DOHH2 (cell line): Measurements from ENCODE around the gene PER1.

Experiments used
- H3F3A ChIP-seq: fragments of 200-600 bp; sonication (generic), shearing (Covaris generic); 2 replicates; pipeline ENCODE4 v1.6.0; 2016; ENCODE audit warnings: antibody characterized with exemption, mild to moderate bottlenecking; ENCODE audit not compliant: control insufficient read depth, insufficient read depth
- H3K27ac ChIP-seq: fragments of 200-600 bp; sonication (generic); 2 replicates; pipeline ENCODE4 v1.5.1; 2014; ENCODE audit warnings: low read depth, mild to moderate bottlenecking, low read length, moderate library complexity
- H3K27me3 ChIP-seq: fragments of 200-600 bp; sonication (generic); 2 replicates; pipeline ENCODE4 v1.6.1; 2014; ENCODE audit warnings: mild to moderate bottlenecking, low read length, mixed read lengths; ENCODE audit not compliant: control insufficient read depth
- H3K36me3 ChIP-seq: fragments of 200-600 bp; sonication (generic); 2 replicates; pipeline ENCODE4 v1.6.1; 2014; ENCODE audit warnings: mild to moderate bottlenecking, low read length, moderate library complexity, mixed read lengths; ENCODE audit not compliant: control insufficient read depth
- H3K4me1 ChIP-seq: fragments of 200-600 bp; sonication (generic); 2 replicates; pipeline ENCODE4 v1.6.1; 2014; ENCODE audit warnings: mild to moderate bottlenecking, low read length, mixed read lengths; ENCODE audit not compliant: control insufficient read depth
- H3K4me2 ChIP-seq: fragments of 200-600 bp; sonication (generic); 2 replicates; pipeline ENCODE4 v1.6.0; 2014; ENCODE audit warnings: mild to moderate bottlenecking, low read length, moderate library complexity
- H3K4me3 ChIP-seq: fragments of 200-600 bp; sonication (generic); 2 replicates; pipeline ENCODE4 v1.5.1; 2014; ENCODE audit warnings: mild to moderate bottlenecking, low read length, mixed read lengths
- H3K79me2 ChIP-seq: fragments of 200-600 bp; sonication (generic); 2 replicates; pipeline ENCODE4 v1.6.1; 2014; ENCODE audit warnings: mild to moderate bottlenecking, low read length, mixed read lengths; ENCODE audit not compliant: control insufficient read depth
- H3K9me2 ChIP-seq: fragments of 200-600 bp; sonication (generic); replicated peaks from 2 replicates; pipeline ENCODE4 v1.6.1; 2014; ENCODE audit warnings: mild to moderate bottlenecking, low read length, mixed read lengths; ENCODE audit not compliant: control insufficient read depth
- H3K9me3 ChIP-seq: fragments of 200-600 bp; sonication (generic); 2 replicates; pipeline ENCODE4 v1.6.1; 2014; ENCODE audit warnings: antibody characterized with exemption, low read length, mixed read lengths; ENCODE audit not compliant: control insufficient read depth, insufficient read depth
- H4K20me1 ChIP-seq: fragments of 200-600 bp; sonication (generic); 2 replicates; pipeline ENCODE4 v1.6.0; 2014; ENCODE audit warnings: low read depth, mild to moderate bottlenecking, antibody characterized with exemption, low read length, moderate library complexity; ENCODE audit not compliant: control insufficient read depth, insufficient read depth
- EZH2phosphoT487 ChIP-seq: fragments of 200-600 bp; sonication (generic); IDR thresholded peaks from 2 replicates; pipeline ENCODE4 v1.6.1; 2017; ENCODE audit warnings: borderline replicate concordance, mild to moderate bottlenecking, antibody characterized with exemption, low read length, moderate library complexity, mixed read lengths
- TF ChIP-seq, protein P1 (sequence below): fragments of 200-600 bp; sonication (generic); IDR thresholded peaks from one replicate; pipeline ENCODE4 v1.5.1; 2014; ENCODE audit warnings: antibody characterized with exemption, mild to moderate bottlenecking, low read depth, low read length; ENCODE audit not compliant: poor library complexity, severe bottlenecking

Gene PER1

DNA sequence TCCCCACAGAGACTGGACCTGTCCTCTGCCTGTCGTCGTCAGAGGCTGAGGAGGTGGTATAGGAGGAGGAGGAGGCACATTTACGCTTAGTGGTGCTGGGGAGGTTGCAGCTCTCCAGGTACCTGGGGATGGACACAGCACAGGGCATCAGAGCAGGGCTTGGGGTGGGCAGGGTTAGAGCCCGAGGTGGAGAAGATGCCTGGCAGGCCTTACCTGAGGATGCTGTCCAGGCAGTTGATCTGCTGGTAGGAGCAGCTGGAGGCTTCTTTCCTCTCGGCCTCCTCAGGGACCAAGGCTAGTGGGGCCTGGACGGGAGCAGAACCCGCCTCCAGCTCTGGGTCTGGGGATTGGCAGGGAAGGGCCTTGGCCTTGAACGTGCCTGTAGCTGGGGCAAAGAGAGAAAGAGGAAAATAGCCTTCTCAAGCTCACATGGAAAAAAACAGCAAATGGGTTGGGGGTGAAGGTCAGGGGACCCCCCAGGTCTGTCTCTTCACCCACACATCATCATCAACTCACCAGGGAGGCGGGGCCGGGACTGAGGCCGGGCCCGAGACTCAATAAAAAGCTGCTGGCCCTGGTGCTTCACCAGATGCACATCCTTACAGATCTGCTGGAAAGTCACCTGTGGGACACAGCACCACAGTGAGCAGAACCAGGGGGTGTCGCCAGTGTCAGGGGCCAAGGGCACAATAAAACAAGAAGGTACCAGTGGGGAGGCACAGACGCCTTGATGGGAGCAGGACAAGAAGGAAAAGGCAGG is 5.6 kb downstream of the PER1 start:
- Histone ChIP-seq H3K27ac (no peak overlapping the region), H3K9me2 (no peaks in the 10 kb centered on the region), H3K4me2 (no peak overlapping the region), H3F3A (no peaks in the 10 kb centered on the region), H3K9me3 (no peaks in the 10 kb centered on the region), H3K79me2 (peaks cover 16% of the 10 kb centered on the region), H3K4me3 (no peak overlapping the region), H4K20me1 (no peaks in the 10 kb centered on the region), H3K4me1 (peaks cover 13% of the 10 kb centered on the region), H3K36me3 (peaks cover 66% of the 10 kb centered on the region), H3K27me3 (no peaks in the 10 kb centered on the region)
- TF ChIP-seq, protein P1, sequence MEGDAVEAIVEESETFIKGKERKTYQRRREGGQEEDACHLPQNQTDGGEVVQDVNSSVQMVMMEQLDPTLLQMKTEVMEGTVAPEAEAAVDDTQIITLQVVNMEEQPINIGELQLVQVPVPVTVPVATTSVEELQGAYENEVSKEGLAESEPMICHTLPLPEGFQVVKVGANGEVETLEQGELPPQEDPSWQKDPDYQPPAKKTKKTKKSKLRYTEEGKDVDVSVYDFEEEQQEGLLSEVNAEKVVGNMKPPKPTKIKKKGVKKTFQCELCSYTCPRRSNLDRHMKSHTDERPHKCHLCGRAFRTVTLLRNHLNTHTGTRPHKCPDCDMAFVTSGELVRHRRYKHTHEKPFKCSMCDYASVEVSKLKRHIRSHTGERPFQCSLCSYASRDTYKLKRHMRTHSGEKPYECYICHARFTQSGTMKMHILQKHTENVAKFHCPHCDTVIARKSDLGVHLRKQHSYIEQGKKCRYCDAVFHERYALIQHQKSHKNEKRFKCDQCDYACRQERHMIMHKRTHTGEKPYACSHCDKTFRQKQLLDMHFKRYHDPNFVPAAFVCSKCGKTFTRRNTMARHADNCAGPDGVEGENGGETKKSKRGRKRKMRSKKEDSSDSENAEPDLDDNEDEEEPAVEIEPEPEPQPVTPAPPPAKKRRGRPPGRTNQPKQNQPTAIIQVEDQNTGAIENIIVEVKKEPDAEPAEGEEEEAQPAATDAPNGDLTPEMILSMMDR = no peak
- TF ChIP-seq EZH2phosphoT487 = no peak

DNA sequence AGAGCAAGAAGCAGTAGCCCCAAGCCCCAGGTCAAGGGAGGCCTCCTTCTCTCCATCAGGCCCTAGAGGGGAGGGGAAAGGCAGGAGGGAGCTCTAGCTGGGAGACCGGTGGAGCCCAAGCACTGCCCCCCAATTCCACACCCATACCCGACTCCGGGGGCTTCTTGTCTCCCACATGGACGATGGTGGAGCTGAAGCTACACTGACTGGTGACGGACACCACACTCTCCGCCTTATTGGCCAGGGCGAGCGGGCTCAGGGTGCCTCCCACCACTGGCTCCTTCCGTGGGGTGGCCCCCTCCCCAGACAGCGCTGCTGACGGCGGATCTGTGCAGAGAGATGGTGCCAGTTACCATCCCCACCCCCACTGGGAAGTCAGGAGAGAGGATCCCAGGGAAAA is 6.4 kb downstream of the PER1 start:
- Histone ChIP-seq H3K36me3 (peaks cover 72% of the 10 kb centered on the region), H3K9me2 (no peaks in the 10 kb centered on the region), H3K4me2 (no peak overlapping the region), H3K9me3 (no peaks in the 10 kb centered on the region), H4K20me1 (no peaks in the 10 kb centered on the region), H3K27ac (no peak overlapping the region), H3F3A (no peaks in the 10 kb centered on the region), H3K4me1 (peaks cover 7% of the 10 kb centered on the region), H3K79me2 (peaks cover 10% of the 10 kb centered on the region), H3K4me3 (no peak overlapping the region), H3K27me3 (no peaks in the 10 kb centered on the region)
- TF ChIP-seq, protein P1 = no peak
- no peak for TF ChIP-seq EZH2phosphoT487

DNA sequence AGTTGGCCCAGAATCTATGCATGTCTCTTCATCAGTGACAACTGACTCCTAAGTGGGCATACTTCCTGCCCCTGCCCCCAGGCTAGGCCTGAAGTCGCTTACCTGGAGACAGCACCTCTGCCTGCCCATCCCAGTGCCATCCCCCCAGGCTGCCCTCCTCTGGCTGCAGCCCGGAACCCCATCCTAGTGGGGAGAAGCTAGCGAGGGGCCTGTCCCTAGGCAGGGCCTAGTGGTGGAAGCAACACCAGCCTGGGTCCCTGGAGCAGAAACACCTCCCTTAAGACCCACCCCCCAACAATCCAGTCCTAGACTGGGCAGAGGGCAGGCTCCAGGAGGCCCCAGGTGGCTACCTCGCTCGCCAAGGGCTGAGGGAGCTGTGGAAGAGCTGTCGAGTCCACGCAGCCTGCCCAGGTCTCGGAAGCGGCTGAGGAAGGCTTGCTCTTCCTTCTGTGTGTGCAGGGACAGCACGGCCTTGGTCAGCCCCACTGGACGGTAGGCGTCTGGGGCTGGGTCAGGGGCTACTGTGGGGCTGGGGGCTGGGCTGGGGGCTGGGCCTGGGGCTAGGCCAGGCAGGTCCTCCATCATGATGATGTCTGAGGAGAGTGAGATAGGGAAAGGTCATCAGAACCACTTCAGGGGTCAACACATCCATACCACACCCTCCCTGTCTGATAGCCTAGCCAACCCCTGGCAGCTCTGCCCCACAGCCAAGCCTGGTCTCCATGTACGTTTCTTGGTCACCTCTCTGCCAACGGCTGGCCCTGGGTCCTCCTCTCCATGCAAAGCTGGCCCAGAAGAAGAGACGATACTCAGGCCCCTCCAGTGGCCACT is 7.6 kb downstream of the PER1 start:
- Histone ChIP-seq H4K20me1 (no peaks in the 10 kb centered on the region), H3K4me2 (no peak overlapping the region), H3K27me3 (no peaks in the 10 kb centered on the region), H3K9me2 (no peaks in the 10 kb centered on the region), H3K27ac (no peak overlapping the region), H3K4me1 (peaks cover 3% of the 10 kb centered on the region), H3K79me2 (no peaks in the 10 kb centered on the region), H3K36me3 (peaks cover 70% of the 10 kb centered on the region), H3F3A (no peaks in the 10 kb centered on the region), H3K9me3 (no peaks in the 10 kb centered on the region), H3K4me3 (no peak overlapping the region)
- TF ChIP-seq, protein P1 = no peak
- TF ChIP-seq EZH2phosphoT487 = no peak
